NB4 (cell line): Measurements from ENCODE around the gene KRT6A.

ENCODE experiments used
- POLR2A ChIP-seq: IDR thresholded peaks from 2 replicates; pipeline ENCODE4 v1.6.1; 2011; ENCODE audit warnings: mild to moderate bottlenecking; ENCODE audit not compliant: insufficient read length; ENCODE audit errors: extremely low read depth
- TF ChIP-seq, protein P1 (sequence below): IDR thresholded peaks from one replicate; pipeline ENCODE4 v1.5.1; 2012; ENCODE audit warnings: low read depth, low read length
- TF ChIP-seq, protein P2 (sequence below): IDR thresholded peaks from 2 replicates; pipeline ENCODE4 v1.6.1; 2011; ENCODE audit warnings: low read depth, low read length

DNA sequence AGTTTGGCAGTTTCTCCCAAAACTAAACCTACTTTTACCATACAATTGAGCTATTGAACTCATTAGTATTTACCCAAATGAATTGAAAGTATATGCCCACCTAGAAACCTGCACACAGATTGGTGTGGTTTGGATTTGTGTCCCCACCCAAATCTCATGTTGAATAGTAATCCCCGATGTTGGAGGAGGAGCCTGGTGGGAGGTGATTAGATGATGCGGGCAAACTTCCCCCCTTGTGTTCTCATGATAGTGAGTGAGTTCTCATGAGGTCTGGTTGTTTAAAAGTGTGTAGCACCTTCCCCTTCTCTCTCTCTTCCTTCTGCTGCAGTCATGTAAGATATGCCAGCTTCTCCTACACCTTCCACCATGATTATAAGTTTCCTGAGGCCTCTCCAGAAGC is 15.4 kb downstream of the KRT6A start:
- TF ChIP-seq, protein P1, sequence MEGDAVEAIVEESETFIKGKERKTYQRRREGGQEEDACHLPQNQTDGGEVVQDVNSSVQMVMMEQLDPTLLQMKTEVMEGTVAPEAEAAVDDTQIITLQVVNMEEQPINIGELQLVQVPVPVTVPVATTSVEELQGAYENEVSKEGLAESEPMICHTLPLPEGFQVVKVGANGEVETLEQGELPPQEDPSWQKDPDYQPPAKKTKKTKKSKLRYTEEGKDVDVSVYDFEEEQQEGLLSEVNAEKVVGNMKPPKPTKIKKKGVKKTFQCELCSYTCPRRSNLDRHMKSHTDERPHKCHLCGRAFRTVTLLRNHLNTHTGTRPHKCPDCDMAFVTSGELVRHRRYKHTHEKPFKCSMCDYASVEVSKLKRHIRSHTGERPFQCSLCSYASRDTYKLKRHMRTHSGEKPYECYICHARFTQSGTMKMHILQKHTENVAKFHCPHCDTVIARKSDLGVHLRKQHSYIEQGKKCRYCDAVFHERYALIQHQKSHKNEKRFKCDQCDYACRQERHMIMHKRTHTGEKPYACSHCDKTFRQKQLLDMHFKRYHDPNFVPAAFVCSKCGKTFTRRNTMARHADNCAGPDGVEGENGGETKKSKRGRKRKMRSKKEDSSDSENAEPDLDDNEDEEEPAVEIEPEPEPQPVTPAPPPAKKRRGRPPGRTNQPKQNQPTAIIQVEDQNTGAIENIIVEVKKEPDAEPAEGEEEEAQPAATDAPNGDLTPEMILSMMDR, result no peak
- TF ChIP-seq POLR2A, result no peak
- TF ChIP-seq, protein P2, sequence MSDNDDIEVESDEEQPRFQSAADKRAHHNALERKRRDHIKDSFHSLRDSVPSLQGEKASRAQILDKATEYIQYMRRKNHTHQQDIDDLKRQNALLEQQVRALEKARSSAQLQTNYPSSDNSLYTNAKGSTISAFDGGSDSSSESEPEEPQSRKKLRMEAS, result no peak
